Activated naive CD8-positive, alpha-beta T cell treated with anti-CD3 and anti-CD28 coated beads, Interleukin-2, amount 50 U/mL, for 24 hours (primary cell): ENCODE data around the gene PTGS2.

ENCODE experiments used
- ATAC-seq: fragments of 150-1000 bp; cut with Tn5 transposase; one replicate; pipeline ENCODE4 v1.10.0; 2021
- DNase-seq: peaks from one replicate; pipeline ENCODE4 v3.0.0; 2021
- H3K27ac Mint-ChIP-seq: one replicate; pipeline ENCODE4 v1.8.0; 2021; ENCODE audit warnings: mild to moderate bottlenecking, mixed read lengths
- H3K27me3 Mint-ChIP-seq: one replicate; pipeline ENCODE4 v1.8.0; 2021; ENCODE audit warnings: mixed read lengths
- H3K36me3 Mint-ChIP-seq: one replicate; pipeline ENCODE4 v1.8.0; 2021; ENCODE audit warnings: low read depth, mixed read lengths
- H3K4me1 Mint-ChIP-seq: one replicate; pipeline ENCODE4 v1.8.0; 2021; ENCODE audit warnings: mixed read lengths
- H3K4me3 Mint-ChIP-seq: one replicate; pipeline ENCODE4 v1.8.0; 2021; ENCODE audit warnings: mild to moderate bottlenecking, moderate library complexity, mixed read lengths
- H3K9me3 Mint-ChIP-seq: one replicate; pipeline ENCODE4 v1.8.0; 2021; ENCODE audit warnings: mixed read lengths

The PTGS2 gene

GRCh38 chr1:186680245-186681061 is at the start of gene PTGS2:
TSS of gene PTGS2 (minus strand) at chr1:186680423. CDS start at chr1:186680290, 133 bp downstream.
- Mint-ChIP-seq H3K27ac (peak within 1 kb of the TSS; percentile 70), H3K36me3 (no peaks in the 10 kb centered on the region), H3K4me3 (peak within 1 kb of the TSS; percentile 81), H3K4me1 (peaks cover 14% of the 10 kb centered on the region), H3K9me3 (no peaks in the 10 kb centered on the region), H3K27me3 (peaks cover 51% of the 10 kb centered on the region)
- DNase-seq (peak; percentile 54), ATAC-seq (peak; percentile 97)

GRCh38 chr1:186722711-186723309 is 42.6 kb upstream of the PTGS2 start:
- Mint-ChIP-seq H3K27me3 (peaks cover 6% of the 10 kb centered on the region), H3K27ac (no peak overlapping the region), H3K36me3 (no peaks in the 10 kb centered on the region), H3K4me3 (no peak overlapping the region), H3K4me1 (no peaks in the 10 kb centered on the region), H3K9me3 (peaks cover 8% of the 10 kb centered on the region)
- ATAC-seq (no peak), DNase-seq (peak; percentile 8)

GRCh38 chr1:186717286-186717685 is 37.1 kb upstream of the PTGS2 start:
- DNase-seq (no peak), ATAC-seq (no peak)
- H3K9me3 Mint-ChIP-seq = no peaks in the 10 kb centered on the region
- H3K36me3 Mint-ChIP-seq = no peaks in the 10 kb centered on the region
- no peaks in the 10 kb centered on the region for H3K4me1 Mint-ChIP-seq
- H3K27ac Mint-ChIP-seq = no peak overlapping the region
- no peak overlapping the region for H3K4me3 Mint-ChIP-seq
- H3K27me3 Mint-ChIP-seq = peaks cover 6% of the 10 kb centered on the region

GRCh38 chr1:186715887-186716809 is 35.9 kb upstream of the PTGS2 start:
- ATAC-seq (no peak), DNase-seq (no peak)
- Mint-ChIP-seq H3K27ac (no peak overlapping the region), H3K4me3 (no peak overlapping the region), H3K9me3 (no peaks in the 10 kb centered on the region), H3K36me3 (no peaks in the 10 kb centered on the region), H3K27me3 (peaks cover 6% of the 10 kb centered on the region), H3K4me1 (no peaks in the 10 kb centered on the region)

- ATAC-seq = no peak
- H3K36me3 Mint-ChIP-seq = no peaks in the 10 kb centered on the region
- H3K9me3 Mint-ChIP-seq = no peaks in the 10 kb centered on the region
- no peak overlapping the region for H3K4me3 Mint-ChIP-seq
- H3K27ac Mint-ChIP-seq = no peak overlapping the region
- peaks cover 5% of the 10 kb centered on the region for H3K27me3 Mint-ChIP-seq
- no peak for DNase-seq
- no peaks in the 10 kb centered on the region for H3K4me1 Mint-ChIP-seq
These were observed 30.5 kb upstream of the PTGS2 start for GRCh38 chr1:186710696-186711095.

- Mint-ChIP-seq H3K4me1 (no peaks in the 10 kb centered on the region), H3K9me3 (no peaks in the 10 kb centered on the region), H3K27me3 (no peaks in the 10 kb centered on the region), H3K27ac (no peak overlapping the region), H3K36me3 (no peaks in the 10 kb centered on the region), H3K4me3 (no peak overlapping the region)
- no peak for ATAC-seq
- DNase-seq = no peak
These were observed 28.5 kb upstream of the PTGS2 start for GRCh38 chr1:186708694-186709097.

GRCh38 chr1:186703209-186703766 is 23.1 kb upstream of the PTGS2 start:
- no peak for ATAC-seq

GRCh38 chr1:186700722-186701121 is 20.5 kb upstream of the PTGS2 start:
- H3K4me1 Mint-ChIP-seq = no peaks in the 10 kb centered on the region
- H3K27ac Mint-ChIP-seq = no peak overlapping the region
- no peaks in the 10 kb centered on the region for H3K9me3 Mint-ChIP-seq
- no peak overlapping the region for H3K4me3 Mint-ChIP-seq
- H3K36me3 Mint-ChIP-seq = no peaks in the 10 kb centered on the region
- DNase-seq (no peak), ATAC-seq (no peak)
- no peaks in the 10 kb centered on the region for H3K27me3 Mint-ChIP-seq

More at GRCh38 chr1:186703209-186703766, 23.1 kb upstream of the PTGS2 start:
- Mint-ChIP-seq H3K27me3 (no peaks in the 10 kb centered on the region), H3K27ac (no peak overlapping the region), H3K36me3 (no peaks in the 10 kb centered on the region), H3K9me3 (no peaks in the 10 kb centered on the region), H3K4me1 (no peaks in the 10 kb centered on the region), H3K4me3 (no peak overlapping the region)
- DNase-seq = no peak

GRCh38 chr1:186699519-186699918 is 19.3 kb upstream of the PTGS2 start:
- DNase-seq (no peak), ATAC-seq (no peak)
- H3K9me3 Mint-ChIP-seq = no peaks in the 10 kb centered on the region
- no peaks in the 10 kb centered on the region for H3K27me3 Mint-ChIP-seq
- no peaks in the 10 kb centered on the region for H3K4me1 Mint-ChIP-seq
- H3K4me3 Mint-ChIP-seq = no peak overlapping the region
- no peak overlapping the region for H3K27ac Mint-ChIP-seq
- H3K36me3 Mint-ChIP-seq = no peaks in the 10 kb centered on the region

GRCh38 chr1:186689907-186690306 is 9.7 kb upstream of the PTGS2 start:
- Mint-ChIP-seq H3K36me3 (no peaks in the 10 kb centered on the region), H3K4me1 (no peaks in the 10 kb centered on the region), H3K27ac (no peak overlapping the region), H3K9me3 (peaks cover 5% of the 10 kb centered on the region), H3K27me3 (peaks cover 5% of the 10 kb centered on the region), H3K4me3 (no peak overlapping the region)
- ATAC-seq (no peak), DNase-seq (no peak)

- Mint-ChIP-seq H3K4me3 (no peak overlapping the region), H3K27me3 (peaks cover 9% of the 10 kb centered on the region), H3K4me1 (no peaks in the 10 kb centered on the region), H3K9me3 (peaks cover 5% of the 10 kb centered on the region), H3K27ac (no peak overlapping the region), H3K36me3 (no peaks in the 10 kb centered on the region)
- no peak for DNase-seq
- ATAC-seq = no peak
These were observed 9.2 kb upstream of the PTGS2 start for GRCh38 chr1:186689376-186689775.

- Mint-ChIP-seq H3K4me1 (peaks cover 14% of the 10 kb centered on the region), H3K4me3 (no peak overlapping the region), H3K27me3 (peaks cover 49% of the 10 kb centered on the region), H3K36me3 (no peaks in the 10 kb centered on the region), H3K27ac (no peak overlapping the region), H3K9me3 (peaks cover 5% of the 10 kb centered on the region)
- no peak for DNase-seq
- no peak for ATAC-seq
These were observed 3.6 kb upstream of the PTGS2 start for GRCh38 chr1:186683652-186684410.

GRCh38 chr1:186682736-186683135 is 2.5 kb upstream of the PTGS2 start:
- H3K27ac Mint-ChIP-seq = no peak overlapping the region
- peaks cover 14% of the 10 kb centered on the region for H3K4me1 Mint-ChIP-seq
- no peaks in the 10 kb centered on the region for H3K36me3 Mint-ChIP-seq
- peaks cover 51% of the 10 kb centered on the region for H3K27me3 Mint-ChIP-seq
- no peak overlapping the region for H3K4me3 Mint-ChIP-seq
- no peak for DNase-seq
- ATAC-seq = no peak
- no peaks in the 10 kb centered on the region for H3K9me3 Mint-ChIP-seq

- H3K27ac Mint-ChIP-seq = no peak overlapping the region
- H3K9me3 Mint-ChIP-seq = no peaks in the 10 kb centered on the region
- no peak for DNase-seq
- peaks cover 51% of the 10 kb centered on the region for H3K27me3 Mint-ChIP-seq
- ATAC-seq = no peak
- no peaks in the 10 kb centered on the region for H3K36me3 Mint-ChIP-seq
- no peak overlapping the region for H3K4me3 Mint-ChIP-seq
- H3K4me1 Mint-ChIP-seq = peaks cover 14% of the 10 kb centered on the region
These were observed 1.6 kb upstream of the PTGS2 start for GRCh38 chr1:186681801-186682200.
